SK-N-SH treated with all-trans-retinoic acid at 6 μM for 48 hours (cell line): ENCODE measurements around the gene ZNF618.

ENCODE experiments used
- ESRRG ChIP-seq: fragments of 250-450 bp; sonication (Bioruptor Pico); IDR thresholded peaks from 2 replicates; pipeline ENCODE4 v1.6.1; 2021; ENCODE audit warnings: mild to moderate bottlenecking
- GLIS3 ChIP-seq: fragments of 250-450 bp; sonication (Bioruptor Pico); IDR thresholded peaks from 2 replicates; pipeline ENCODE4 v1.5.0; 2020; ENCODE audit warnings: mild to moderate bottlenecking, moderate library complexity
- OSR1 ChIP-seq: fragments of 250-450 bp; sonication (Bioruptor Pico); IDR thresholded peaks from 2 replicates; pipeline ENCODE4 v1.8.0; 2022; ENCODE audit warnings: moderate library complexity, mild to moderate bottlenecking, inconsistent platforms
- SNAI2 ChIP-seq: fragments of 250-450 bp; sonication (Bioruptor Pico); IDR thresholded peaks from 2 replicates; pipeline ENCODE4 v1.5.0; 2020; ENCODE audit warnings: mild to moderate bottlenecking, moderate library complexity
- ZFP3 ChIP-seq: fragments of 250-450 bp; sonication (Bioruptor Pico); IDR thresholded peaks from 2 replicates; pipeline ENCODE4 v1.5.0; 2020; ENCODE audit warnings: mild to moderate bottlenecking, moderate library complexity
- ZFP30 ChIP-seq: fragments of 450-650 bp; formaldehyde crosslinking; IDR thresholded peaks from 2 replicates; pipeline ENCODE4 v1.5.0; 2022; ENCODE audit warnings: mild to moderate bottlenecking, moderate library complexity
- TF ChIP-seq, protein P1 (sequence below): fragments of 250-450 bp; sonication (Bioruptor Pico); IDR thresholded peaks from 2 replicates; pipeline ENCODE4 v1.8.0; 2021; ENCODE audit warnings: low read depth, mild to moderate bottlenecking, moderate library complexity, borderline replicate concordance
- TF ChIP-seq, protein P2 (sequence below): fragments of 250-450 bp; sonication (Bioruptor Pico); IDR thresholded peaks from 2 replicates; pipeline ENCODE4 v1.8.0; 2020; ENCODE audit warnings: mild to moderate bottlenecking, moderate library complexity, borderline replicate concordance

DNA sequence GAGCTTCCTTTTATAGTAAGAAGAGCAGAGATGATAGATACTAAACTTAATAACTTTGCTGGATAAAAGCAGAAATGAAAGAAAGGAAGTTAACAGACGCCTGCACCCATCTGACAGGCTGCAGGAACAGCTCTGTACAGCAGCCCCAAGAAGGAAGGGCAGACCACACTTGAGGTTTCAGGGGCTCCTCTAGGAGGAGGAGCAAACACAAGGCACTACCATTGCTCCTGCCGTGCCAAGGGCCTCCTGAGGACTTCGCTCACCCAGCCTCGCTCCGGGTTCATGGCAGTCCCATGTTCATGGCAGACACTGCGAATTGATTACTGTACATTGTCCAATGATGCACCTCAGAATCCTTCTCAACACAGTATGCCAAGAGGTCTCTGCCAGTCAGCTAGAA lies 116.9 kb downstream of the ZNF618 start:
- TF ChIP-seq, protein P1, sequence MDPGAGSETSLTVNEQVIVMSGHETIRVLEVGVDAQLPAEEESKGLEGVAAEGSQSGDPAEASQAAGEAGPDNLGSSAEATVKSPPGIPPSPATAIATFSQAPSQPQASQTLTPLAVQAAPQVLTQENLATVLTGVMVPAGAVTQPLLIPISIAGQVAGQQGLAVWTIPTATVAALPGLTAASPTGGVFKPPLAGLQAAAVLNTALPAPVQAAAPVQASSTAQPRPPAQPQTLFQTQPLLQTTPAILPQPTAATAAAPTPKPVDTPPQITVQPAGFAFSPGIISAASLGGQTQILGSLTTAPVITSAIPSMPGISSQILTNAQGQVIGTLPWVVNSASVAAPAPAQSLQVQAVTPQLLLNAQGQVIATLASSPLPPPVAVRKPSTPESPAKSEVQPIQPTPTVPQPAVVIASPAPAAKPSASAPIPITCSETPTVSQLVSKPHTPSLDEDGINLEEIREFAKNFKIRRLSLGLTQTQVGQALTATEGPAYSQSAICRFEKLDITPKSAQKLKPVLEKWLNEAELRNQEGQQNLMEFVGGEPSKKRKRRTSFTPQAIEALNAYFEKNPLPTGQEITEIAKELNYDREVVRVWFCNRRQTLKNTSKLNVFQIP = no peak
- TF ChIP-seq ZFP30 (CRISPR knock-in tag) (no peak), GLIS3 (CRISPR knock-in tag) (no peak), ESRRG (CRISPR knock-in tag) (no peak), ZFP3 (CRISPR knock-in tag) (no peak), SNAI2 (CRISPR knock-in tag) (no peak), OSR1 (CRISPR knock-in tag) (no peak)
- TF ChIP-seq, protein P2, sequence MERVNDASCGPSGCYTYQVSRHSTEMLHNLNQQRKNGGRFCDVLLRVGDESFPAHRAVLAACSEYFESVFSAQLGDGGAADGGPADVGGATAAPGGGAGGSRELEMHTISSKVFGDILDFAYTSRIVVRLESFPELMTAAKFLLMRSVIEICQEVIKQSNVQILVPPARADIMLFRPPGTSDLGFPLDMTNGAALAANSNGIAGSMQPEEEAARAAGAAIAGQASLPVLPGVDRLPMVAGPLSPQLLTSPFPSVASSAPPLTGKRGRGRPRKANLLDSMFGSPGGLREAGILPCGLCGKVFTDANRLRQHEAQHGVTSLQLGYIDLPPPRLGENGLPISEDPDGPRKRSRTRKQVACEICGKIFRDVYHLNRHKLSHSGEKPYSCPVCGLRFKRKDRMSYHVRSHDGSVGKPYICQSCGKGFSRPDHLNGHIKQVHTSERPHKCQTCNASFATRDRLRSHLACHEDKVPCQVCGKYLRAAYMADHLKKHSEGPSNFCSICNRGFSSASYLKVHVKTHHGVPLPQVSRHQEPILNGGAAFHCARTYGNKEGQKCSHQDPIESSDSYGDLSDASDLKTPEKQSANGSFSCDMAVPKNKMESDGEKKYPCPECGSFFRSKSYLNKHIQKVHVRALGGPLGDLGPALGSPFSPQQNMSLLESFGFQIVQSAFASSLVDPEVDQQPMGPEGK = no peak
